MCF 10A (cell line): ENCODE measurements around the gene CCDC86. TPM values are rescaled to one million over a fixed set of nuclear protein-coding genes. Genes with fewer than 3 reads are reported as not detected.

Experiments
- BruUV-seq: library from RNA; stranded (reverse); fragments of 400-500 nt; replicated peaks from 2 replicates; lab custom pipeline; 2021; lab: Mats Ljungman, UMichigan
- CTCF ChIA-PET: fragments of 300-600 bp; sonication (Branson Sonifier 250); formaldehyde crosslinking; extraction: SDS; loops from one replicate; lab custom pipeline; 2021; ENCODE audit warnings: antibody characterized with exemption, inconsistent platforms; lab: Yijun Ruan, JAX
- POLR2A ChIA-PET: fragments of 300-600, 350-650 bp; sonication (Branson Sonifier 250); formaldehyde crosslinking; extraction: SDS; loops from one replicate; lab custom pipeline; 2020; ENCODE audit warnings: antibody characterized with exemption, inconsistent platforms; lab: Yijun Ruan, JAX
- DNase-seq: peaks from one replicate; pipeline ENCODE4 v3.0.0-alpha.2; 2018; ENCODE audit not compliant: unreplicated experiment
- H3K27ac Mint-ChIP-seq: one replicate; pipeline ENCODE4 v1.8.0; 2022; ENCODE audit warnings: mild to moderate bottlenecking, low read depth, mixed read lengths; ENCODE audit not compliant: unreplicated experiment
- H3K27me3 Mint-ChIP-seq: one replicate; pipeline ENCODE4 v1.8.0; 2022; ENCODE audit warnings: mixed read lengths; ENCODE audit not compliant: insufficient read depth, unreplicated experiment
- H3K36me3 Mint-ChIP-seq: one replicate; pipeline ENCODE4 v1.8.0; 2022; ENCODE audit warnings: mild to moderate bottlenecking, moderate library complexity, mixed read lengths; ENCODE audit not compliant: insufficient read depth, unreplicated experiment
- H3K4me1 Mint-ChIP-seq: one replicate; pipeline ENCODE4 v1.8.0; 2022; ENCODE audit warnings: mixed read lengths; ENCODE audit not compliant: insufficient read depth, unreplicated experiment
- H3K4me3 Mint-ChIP-seq: one replicate; pipeline ENCODE4 v1.8.0; 2022; ENCODE audit warnings: mild to moderate bottlenecking, moderate library complexity, mixed read lengths; ENCODE audit not compliant: unreplicated experiment
- H3K9me3 Mint-ChIP-seq: one replicate; pipeline ENCODE4 v1.8.0; 2022; ENCODE audit warnings: mixed read lengths; ENCODE audit not compliant: unreplicated experiment
- CTCF ChIP-seq: fragments of 200-600 bp; IDR thresholded peaks from one replicate; pipeline ENCODE4 v1.8.0; 2022; ENCODE audit warnings: antibody characterized with exemption, mild to moderate bottlenecking; ENCODE audit not compliant: unreplicated experiment
- intact Hi-C: fragments of 100-400 bp; cut with micrococcal nuclease; formaldehyde crosslinking; loops from 2 replicates; pipeline ENCODE4 v1.14.1; 2022
- total RNA-seq: library from RNA; stranded (reverse); gene quantifications from 2 replicates; pipeline ENCODE4 v1.2.3, GENCODE V29; 2022

The CCDC86 gene
- total RNA-seq, 1 experiment from 2014 or later = 57.8 TPM

DNA sequence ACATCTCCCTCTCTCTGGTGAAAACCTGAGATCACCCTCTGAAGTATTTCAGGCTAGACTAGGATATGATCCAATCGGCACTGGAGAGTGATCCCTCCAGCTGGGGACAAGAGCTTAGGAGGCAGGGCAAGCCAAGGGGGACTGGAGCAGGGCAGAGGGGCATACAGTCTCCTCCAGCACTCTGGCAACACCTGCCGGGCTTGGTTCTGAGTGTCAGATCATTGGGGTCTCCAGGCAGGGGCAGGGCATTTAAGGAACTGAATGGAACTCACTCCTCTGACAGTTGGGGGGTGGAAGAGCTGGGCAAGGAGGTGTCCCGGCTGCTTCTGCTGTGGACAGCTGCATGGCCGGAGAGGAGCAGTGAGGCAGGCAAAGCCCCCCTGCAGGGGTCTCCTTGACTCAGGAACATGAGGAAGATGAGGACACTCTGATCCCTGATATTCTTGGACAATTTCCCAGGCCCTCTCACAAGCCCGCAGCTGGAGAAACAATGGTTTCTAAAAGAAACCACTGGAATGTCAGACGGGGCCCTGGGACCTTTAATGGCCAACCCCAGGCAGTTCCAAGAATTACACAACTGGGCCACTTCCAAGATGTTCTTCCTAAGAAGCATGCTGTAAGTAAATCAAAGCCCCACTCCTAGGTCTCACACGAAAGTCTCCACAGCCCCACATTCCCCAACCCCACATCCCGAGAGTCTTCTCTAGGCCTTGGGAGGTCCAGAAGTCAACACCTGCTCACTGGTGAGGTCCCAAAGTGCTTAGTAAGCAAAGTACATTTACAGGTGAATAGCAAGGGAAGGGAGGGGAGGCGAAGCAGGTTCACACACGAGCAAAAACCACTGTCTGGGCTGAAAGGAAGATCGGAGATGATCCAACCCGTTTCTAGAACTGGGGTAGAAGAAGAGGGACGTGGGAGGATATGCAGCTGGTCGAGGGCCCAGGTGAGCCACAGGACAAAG, 1.2 kb upstream of the CCDC86 start:
- TF ChIP-seq CTCF = no peak
- Mint-ChIP-seq H3K27me3 (no peaks in the 10 kb centered on the region), H3K4me1 (peaks cover 45% of the 10 kb centered on the region), H3K9me3 (no peaks in the 10 kb centered on the region), H3K4me3 (peak overlapping the region; percentile 91), H3K27ac (peak overlapping the region; percentile 92), H3K36me3 (peaks cover 13% of the 10 kb centered on the region)
- BruUV-seq = no TSS peak
- intact Hi-C loops = no loop called here
- ChIA-PET CTCF (interaction anchor here (0.6 to 1.6 kb wide), 4 partner anchors 9 to 576 kb away, joined by 3 to 11 read pairs (median 3); no protein-coding TSS in a partner anchor), POLR2A (interaction anchor here (0.7 to 1.0 kb wide), 3 partner anchors 10 to 1292 kb away, joined by 3 to 5 read pairs (median 3); no protein-coding TSS in a partner anchor)
- DNase-seq = peak; percentile 74

DNA sequence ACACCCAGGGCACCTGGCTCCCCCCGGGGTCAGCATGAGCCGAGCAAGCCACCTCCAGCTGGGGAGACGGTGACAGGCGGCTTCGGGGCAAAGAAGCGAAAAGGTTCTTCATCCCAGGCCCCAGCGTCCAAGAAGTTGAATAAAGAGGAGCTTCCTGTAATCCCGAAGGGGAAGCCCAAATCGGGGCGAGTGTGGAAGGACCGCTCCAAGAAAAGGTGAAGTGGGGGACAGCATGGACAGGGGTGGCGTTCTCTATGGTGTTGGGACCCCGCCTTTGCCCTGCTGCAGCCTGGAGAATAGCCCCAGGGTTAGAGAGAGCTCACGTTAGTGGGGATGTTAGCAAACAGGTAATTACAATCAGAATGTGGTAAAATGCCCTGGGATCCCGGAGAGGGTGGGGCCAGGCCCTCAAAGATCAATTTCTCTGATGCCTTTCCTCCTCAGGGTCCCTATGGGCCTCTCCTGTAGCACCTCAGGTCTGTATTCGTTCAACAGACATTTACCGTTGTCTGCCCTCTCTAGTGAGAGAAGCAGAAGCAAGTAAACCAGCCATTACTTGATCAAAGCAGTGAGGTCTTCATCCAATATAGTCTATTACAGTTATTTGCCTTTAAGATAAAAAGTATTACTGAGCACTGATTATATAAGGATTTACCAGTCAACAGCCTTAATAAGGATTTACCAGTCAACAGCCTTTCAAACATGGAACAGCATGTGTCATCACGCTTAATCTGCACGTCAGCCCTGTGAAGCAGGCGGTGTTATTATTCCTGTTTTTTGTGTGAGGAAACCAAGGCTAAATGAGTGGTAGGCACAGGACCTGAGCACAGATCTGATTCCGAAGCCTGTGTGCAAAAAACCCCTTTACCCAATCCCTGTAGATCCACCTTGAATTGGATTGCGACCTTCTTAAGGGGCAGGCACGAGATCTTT, 1.0 kb downstream of the CCDC86 start:
- no peak for DNase-seq
- Mint-ChIP-seq H3K27ac (peak overlapping the region; percentile 92), H3K27me3 (no peaks in the 10 kb centered on the region), H3K9me3 (no peaks in the 10 kb centered on the region), H3K4me3 (peak overlapping the region; percentile 91), H3K4me1 (peaks cover 42% of the 10 kb centered on the region), H3K36me3 (peaks cover 23% of the 10 kb centered on the region)
- TF ChIP-seq CTCF = no peak
- no TSS peak for BruUV-seq
- POLR2A ChIA-PET = interaction anchor here (0.6 to 2.7 kb wide), 11 partner anchors 12 to 316 kb away, joined by 3 to 26 read pairs (median 4); partner anchors contain the start of genes PRPF19 and TMEM109
- intact Hi-C loops = loop anchor here (1.0 kb wide), 1 partner anchor 68 kb away; no protein-coding TSS in a partner anchor
- CTCF ChIA-PET = interaction anchor here (0.6 to 5.3 kb wide), 8 partner anchors 9 to 68 kb away, joined by 3 to 36 read pairs (median 4); partner anchors contain the start of gene PTGDR2

- H3K4me3 Mint-ChIP-seq = peak overlapping the region; percentile 91
- CTCF ChIA-PET = interaction anchor here (0.6 to 5.3 kb wide), 5 partner anchors 13 to 109 kb away, joined by 3 to 36 read pairs (median 20); no protein-coding TSS in a partner anchor
- H3K27ac Mint-ChIP-seq = peak overlapping the region; percentile 92
- DNase-seq = no peak
- H3K36me3 Mint-ChIP-seq = peaks cover 28% of the 10 kb centered on the region
- intact Hi-C loops = no loop called here
- no TSS peak for BruUV-seq
- H3K27me3 Mint-ChIP-seq = no peaks in the 10 kb centered on the region
- TF ChIP-seq CTCF = no peak
- peaks cover 42% of the 10 kb centered on the region for H3K4me1 Mint-ChIP-seq
- POLR2A ChIA-PET = interaction anchor here (0.5 to 2.7 kb wide), 4 partner anchors 13 to 517 kb away, joined by 3 to 26 read pairs (median 6); partner anchors contain the start of gene PRPF19
- no peaks in the 10 kb centered on the region for H3K9me3 Mint-ChIP-seq
Observed at GRCh38 chr11:60844045-60844869, 2.3 kb downstream of the CCDC86 start.
